GM19328 (cell line): ENCODE data around the gene SMG6.
"Not testable (repeated sequence)": the region's sequence is repeated elsewhere in the genome, so short reads cannot be mapped to it uniquely, and the experiment has no call there.

Experiments
- ATAC-seq: cut with Tn5 transposase; IDR thresholded peaks from one replicate; pipeline ENCODE4 v1.9.1; 2021; ENCODE audit warnings: mild to moderate bottlenecking, moderate library complexity; ENCODE audit not compliant: unreplicated experiment

The SMG6 gene

DNA sequence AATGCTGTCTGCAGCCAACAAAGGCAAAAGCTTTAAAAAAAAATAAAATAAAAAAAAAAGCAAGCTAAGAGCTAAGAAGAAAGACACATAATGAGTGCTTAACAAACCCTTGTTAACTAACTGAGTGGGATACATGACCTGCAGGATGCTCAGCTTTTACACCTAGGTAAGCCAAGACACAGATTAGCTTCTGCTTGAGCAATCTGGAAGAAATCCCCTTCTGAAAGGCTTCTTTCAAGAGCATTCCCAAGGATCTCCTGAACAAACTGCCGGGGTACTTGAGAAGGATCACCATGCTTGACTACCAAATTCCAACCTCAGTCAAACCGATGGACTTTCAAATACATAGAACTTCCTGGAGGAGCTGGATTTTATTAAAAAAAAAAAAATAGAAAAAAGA lies 92.9 kb downstream of the SMG6 start:
- no peak for ATAC-seq

DNA sequence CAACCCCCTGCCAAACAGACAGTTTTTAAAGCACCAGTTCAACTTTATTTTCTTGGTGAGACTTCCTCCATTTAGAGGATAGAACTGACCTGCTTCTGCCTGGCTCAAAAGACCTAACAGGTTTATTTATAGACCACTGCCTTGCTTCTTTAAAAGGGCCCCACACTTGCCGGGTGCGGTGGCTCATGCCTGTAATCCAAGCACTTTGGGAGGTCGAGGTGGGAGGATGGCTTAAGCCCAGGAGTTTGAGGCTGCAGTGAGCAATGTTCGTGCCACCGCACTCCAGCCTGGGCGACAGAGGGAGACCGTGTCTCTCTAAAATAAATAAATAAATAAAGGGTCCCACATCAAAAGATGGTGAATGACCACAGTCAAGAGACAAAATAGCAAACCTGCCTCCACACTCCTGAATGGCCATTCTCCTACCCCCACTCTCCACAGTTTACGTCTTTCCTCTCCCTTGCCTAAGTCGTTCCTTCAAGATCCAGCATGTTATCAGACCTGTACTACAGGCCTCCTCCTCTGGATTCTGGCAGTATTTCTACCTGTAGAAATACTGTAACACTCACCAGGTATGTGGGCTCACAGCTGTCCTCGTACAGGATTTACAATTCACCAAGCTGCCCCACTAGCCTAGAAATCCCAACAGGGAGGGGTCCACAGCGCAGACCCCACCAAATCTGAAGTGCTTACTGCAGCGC lies 95.6 kb downstream of the SMG6 start:
- no peak for ATAC-seq

DNA sequence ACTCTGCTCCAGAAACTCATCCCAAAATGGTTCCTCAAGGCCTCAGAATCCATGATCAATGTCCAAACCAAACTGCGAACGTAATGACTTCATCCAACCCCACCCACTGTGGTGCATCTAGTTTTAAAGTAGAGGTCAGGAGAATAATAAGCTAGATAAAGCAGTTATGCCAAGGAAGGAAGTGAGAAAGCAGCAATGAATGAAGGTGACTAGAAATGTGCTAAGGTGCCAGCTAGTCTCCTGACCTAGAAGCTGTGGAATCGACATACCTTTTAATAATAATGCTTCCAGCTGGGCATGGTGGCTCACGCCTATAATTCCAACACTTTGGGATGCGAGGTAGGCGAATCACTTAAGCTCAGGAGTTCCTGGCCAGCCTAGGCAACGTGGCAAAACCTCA lies 99.2 kb downstream of the SMG6 start:
- ATAC-seq, result no peak

DNA sequence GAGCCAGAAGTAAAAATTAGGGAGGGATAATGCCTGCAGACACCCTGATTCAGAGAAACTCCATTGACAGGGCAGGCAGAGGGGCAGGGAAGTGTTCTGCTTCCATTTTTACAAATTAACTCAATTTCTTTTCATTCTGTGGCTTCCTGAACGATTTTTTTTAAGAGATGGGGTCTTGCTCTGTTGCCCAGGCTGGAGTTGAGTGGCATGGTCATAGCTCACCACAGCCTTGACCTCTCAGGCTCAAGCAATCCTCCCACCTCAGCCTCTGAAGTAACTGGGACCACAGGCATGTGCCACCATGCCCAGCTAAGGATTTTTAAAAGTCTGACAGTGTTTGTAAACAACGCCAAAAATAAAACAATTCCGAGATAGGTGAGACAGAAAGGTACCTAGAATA lies 99.8 kb downstream of the SMG6 start:
- ATAC-seq, result no peak

DNA sequence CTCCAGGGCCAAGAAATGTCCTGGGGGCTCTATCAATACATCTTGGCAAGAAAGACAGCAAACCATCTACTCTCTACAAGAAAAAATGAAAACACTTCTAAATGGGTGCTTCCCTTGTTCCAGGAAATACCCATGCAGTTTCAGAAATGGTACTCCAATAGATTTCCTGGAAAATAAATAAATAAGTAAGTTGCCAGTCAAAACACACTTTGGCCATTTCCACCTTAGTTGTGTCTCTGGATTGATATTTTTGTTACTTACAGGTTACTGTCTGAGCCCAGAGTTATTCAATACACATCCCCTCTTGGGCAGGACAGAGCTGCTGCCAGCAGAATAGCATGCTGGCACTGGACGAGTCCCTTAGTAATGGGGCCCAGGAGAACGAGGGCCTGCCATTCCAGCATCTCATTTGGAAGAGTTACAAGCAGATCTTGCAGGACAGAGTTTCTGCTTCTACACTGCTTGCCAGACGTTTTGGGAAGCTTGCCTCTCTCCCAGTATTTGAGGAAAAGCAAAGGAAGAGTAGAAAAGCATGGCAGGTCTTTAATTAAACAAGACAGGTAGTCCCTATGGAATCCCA lies 100.5 kb downstream of the SMG6 start:
- ATAC-seq, result no peak

DNA sequence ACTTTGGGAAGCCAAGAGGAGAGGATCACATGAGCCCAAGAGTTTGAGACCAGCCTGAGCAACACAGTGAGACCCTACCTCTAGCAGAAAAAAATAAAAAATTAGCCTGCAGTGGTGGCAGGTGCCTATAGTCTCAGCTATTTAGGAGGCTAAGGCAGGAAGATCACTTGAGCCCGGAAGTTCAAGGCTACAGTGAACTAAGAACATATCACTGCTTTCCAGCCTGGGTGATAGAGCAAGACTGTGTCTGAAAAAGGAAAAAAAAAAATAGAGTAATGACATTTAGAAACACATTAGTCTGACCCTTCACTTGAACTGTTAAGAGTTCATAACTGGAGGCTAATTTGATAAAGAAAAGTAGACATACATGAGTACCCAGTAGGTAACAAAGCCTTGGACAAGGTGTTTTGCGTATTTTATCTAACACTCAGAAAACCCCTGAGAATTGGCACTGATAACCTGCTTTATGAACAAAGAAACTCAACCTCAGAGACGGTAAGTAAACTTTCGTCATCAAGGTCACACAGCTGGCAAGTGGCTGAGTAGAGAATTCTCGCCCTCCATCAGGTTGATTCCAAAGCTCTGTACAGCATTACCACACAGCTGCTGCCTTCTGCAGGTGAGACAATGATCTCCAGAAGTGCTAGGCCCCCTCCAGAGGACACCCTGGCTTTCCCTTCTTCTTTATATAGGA lies 101.1 kb downstream of the SMG6 start:
- no peak for ATAC-seq

DNA sequence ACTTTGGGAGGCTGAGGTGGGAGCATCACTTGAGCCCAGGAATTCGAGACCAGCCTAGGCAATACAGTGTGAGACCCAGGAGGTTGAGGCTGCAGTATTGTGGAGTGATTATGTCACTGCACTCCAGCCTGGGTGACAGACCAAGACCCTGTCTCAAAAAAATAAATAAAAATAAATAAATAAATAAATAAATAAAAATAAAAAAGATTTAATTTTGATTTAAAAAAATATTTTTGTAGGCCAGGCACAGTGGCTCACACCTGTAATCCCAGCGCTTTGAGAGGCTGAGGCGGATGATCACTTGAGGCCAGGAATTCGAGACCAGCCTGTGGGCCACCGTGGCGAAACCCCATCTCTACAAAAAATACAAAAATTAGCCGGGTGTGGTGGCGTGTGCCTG lies 104.2 kb downstream of the SMG6 start:
- ATAC-seq, result not testable (repeated sequence)

DNA sequence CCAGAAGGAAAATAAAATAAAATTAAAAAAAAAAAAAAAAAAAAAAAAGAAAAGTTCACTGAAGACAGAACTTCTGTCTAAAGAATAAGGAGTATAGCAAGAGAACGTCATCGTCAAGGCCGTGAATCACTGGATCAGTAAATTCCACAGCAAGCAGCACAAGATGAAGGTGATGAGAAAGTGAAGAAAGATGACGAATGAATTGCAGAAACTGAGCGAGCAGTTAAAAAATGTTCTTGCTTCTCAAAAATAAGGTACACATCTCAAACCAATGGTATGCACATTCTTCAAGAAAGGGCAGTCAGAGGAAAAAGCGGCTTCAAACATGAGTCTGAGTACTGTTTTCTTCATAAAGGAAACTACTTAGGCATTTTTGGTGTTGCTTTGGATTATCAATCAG lies 104.7 kb downstream of the SMG6 start:
- ATAC-seq, result no peak

DNA sequence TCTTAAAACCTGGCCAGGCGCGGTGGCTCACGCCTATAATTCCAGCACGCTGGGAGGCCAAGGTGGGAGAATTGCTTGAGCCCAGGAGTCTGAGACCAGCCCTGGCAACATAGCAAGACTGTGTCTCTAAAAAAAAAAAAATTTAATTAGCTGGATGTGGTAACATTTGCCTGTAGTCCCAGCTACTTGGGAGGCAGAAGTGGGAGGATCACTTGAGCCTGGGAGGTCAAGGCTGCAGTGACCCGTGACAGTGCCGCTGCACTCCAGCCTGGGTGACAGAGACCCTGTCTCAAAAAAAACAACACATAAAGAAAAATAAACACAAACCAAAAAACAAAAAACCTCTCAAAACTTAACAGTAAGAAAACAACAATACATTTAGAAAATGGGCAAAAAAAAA lies 106.3 kb downstream of the SMG6 start:
- no peak for ATAC-seq

DNA sequence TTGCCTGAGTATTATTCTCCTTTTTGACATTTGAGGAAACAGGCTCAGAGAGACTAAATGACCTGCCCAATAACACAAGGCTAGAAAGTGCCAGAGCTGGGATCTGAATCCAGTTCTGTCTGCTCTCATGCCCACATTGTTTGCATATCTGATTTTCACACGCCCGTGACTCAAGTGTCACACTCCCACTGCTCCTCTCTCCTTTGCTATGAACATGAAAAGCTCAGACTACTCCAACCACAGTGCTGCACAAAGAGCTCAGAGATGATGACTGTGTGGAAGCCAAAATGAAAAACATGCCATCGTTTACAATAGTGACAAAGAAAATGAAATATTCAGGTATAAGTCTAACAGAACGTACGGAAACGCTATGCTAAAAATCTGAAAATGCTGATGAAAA lies 107.9 kb downstream of the SMG6 start:
- no peak for ATAC-seq

DNA sequence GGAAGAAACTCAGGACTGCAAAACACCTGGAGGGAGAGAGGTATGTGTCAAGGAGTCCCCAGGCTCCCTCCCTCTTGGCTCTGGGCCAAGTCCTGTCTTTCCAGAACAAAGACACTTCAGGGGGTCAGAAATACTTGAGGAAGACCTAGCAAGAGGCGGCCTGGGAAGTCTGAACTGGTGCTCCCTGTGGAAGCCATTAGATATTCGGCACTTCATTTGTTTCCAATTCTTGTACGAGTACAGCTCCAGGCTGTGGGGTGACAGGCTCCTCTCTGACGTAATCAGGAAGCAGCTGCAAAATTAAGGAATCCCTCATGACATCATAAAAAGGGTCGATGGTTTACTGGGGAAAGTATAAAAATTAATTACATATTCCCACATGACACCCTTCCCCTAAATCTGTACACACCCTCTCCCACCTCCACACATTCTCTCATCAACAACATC lies 108.7 kb downstream of the SMG6 start:
- no peak for ATAC-seq

DNA sequence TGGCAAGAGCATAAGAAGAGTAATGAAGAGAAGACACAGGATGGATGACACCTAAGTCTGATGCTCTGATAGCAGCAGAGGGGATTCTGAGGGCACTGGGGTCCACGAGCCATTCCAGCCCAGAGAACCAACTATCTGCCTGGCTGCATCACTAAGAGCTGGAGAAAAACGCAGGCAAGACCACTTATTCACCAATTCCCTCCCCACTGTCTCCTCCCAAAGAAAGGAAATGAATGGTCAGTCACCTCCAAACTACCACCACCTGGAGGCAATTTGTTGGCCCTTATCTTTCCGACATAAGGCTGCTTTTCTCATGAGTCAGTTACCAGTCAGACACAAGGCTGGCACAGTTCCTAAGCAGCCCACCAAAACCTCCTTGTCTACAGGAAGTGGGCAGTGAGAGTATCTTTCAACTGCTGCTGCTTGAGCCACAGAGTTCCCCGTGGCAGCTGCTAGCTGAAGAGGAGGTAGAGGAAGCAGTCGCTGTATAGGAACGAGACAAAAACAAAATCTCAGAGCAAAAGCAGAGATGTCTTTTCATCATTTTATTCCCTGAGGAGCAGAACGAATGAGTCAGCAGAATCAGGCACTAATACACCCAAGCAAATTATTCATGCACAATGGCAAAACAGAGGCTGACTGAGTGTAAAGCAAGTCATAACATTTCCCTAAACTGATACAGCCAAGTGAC lies 111.1 kb downstream of the SMG6 start:
- no peak for ATAC-seq

DNA sequence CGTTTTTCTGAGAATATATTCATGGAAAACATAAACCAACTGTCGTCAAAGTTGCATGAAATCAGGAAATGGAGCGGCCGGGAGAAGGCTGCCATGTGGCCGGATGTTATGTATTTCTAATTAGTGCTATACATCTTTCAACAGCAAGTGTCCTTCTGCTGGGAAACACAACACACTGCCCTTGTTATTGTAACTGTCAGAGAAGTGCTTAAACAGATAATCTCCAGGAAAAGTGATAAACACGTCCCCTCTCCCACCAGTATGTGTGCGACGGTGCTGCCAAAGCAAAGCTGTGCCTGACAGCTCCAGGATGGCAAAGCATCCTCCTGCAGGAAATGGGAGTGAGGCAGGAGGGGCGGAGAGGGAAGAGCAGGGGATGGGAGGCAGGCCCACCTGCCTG lies 111.8 kb downstream of the SMG6 start:
- no peak for ATAC-seq

DNA sequence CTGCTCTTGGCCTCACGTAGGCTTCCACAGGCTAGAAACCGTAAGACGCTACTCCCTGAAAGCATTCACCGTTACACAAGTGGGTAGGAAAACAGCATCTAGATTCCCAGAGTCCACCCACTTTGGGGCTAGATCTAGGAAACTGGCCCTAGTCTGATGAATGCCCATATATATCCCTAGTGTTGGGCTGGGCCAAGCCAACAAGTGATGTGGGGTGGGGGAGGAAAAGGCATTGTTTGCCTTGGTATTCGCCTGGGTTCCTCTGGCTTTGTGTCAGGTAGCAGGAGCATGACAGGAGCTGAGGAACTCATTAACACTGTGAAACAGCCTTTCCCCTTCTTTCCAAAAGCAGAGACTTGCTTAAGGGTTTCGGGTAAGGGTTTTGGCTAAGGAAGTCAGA lies 112.4 kb downstream of the SMG6 start:
- no peak for ATAC-seq

DNA sequence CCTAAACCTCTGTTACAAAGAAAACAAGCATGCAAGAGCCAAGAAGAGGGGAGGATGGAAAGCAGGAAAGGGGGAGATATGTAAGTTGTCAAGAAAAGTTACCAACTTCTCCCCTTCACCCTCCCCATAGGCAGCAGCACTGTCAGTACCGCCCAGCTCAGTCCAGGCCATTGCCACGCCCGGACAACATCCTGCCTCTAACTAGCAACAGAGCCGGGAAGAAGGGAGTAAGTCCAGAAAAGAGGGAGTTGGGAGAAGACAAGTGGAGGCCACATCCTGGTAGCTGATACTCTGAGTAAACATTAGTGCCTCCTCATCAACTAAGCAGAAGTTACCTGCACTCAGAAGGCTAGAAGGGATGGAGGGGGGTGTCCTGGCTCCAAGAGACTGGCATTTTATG lies 113.6 kb downstream of the SMG6 start:
- ATAC-seq, result no peak

DNA sequence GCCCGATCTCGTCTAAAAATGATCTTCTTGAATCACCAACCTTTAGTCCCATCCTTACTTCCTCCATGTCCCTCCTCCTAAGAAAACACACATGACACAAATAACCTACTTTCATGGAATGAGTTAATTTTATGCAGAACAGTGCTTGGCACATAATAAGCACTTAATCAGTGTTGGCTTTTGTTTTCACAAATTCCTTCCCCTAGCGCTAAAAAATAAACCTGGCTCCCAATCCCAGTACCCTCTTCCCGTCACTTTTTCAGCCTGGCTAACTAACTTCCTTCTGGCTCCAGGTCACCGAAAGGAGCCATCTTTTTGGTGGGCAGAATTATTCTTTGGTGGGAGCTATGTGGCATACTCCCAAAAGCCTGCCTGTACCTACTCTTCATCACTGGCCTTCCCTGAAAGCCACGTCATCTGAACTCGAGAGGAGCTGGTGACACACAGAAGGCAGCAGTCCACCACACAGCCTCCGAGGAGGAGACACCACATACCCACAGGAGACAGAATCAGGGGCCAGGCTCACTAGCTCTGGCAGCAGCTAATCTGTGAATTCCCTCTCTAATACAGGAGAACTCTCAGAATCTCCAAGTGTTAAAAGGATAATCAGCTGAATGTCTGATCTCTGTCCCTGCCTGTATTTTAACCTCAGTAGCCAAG lies 114.5 kb downstream of the SMG6 start:
- no peak for ATAC-seq

DNA sequence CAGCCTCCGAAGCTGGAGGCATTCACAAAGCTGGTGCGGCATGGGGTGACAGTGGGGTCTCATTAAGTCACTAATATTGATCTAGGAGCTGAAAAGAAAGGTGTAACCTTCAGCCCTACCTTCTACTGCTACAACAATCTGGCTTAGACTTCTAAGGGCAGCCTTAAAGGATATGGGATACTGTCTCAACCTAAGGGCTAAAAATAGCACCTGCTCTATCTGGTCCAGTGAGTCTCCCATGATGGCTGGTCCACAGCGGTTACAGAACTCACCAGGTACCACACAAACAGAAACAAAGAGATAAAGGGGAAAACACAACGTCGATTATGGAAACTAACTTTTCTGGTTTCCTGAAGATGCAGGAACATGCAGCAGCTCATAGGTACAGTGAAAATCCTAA lies 115.8 kb downstream of the SMG6 start:
- ATAC-seq, result no peak

DNA sequence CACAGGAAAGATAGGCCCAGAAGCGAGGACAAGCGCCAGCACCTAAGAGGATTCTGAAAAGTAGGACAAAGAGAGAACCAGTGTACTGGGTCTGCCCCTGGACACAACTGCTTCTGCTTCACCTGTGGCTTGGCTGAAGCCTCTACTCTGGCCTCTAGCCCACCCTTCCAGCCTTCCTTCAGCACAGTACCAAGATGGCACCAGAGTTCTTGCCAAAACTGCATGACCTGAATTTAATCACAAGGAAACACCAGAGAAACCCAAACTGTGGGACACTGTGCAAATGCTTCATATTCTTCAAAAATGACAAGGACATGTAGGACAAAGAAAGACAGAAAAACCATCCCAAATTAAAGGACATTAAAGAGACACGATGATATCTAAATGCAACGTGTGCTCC lies 116.6 kb downstream of the SMG6 start:
- no peak for ATAC-seq

DNA sequence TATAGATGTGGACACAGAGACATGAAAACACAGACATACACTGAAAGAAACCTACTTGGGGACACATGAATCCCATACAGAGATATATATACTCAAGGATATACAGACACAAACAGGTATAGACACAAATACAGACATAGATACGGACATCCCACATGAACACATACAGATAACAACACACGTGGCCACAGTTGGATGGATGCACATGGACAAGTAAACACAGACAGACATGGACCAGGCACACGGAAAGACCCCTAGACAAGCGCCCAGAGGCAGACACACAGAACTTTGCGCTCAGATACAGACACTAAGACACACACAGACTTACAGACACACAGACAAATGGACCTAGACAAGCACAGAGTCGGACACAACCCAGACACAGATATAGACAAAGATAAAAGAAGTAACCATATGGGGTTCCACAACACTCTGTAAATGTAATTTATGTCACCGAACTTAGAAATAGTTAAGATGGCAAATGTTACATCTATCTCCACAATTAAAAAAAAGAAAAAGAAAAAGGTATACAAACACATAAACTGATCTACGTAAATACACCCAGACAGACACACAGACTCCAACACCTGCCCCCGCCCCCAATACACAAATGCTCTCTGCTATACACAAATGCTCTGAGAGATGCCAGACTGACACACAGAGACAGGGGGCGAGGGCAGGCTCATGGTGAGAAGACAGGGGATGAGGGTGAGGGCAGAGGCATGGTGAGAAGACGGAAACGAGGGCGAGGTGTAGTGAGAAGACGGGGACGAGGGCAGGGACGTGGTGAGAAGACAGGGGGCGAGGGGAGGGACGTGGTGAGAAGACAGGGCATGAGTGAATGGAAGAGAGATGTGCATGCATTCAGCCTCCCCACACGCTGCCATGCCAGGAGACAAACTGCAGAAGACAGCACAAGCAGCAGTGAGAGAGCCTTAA lies 118.3 kb downstream of the SMG6 start:
- no peak for ATAC-seq

DNA sequence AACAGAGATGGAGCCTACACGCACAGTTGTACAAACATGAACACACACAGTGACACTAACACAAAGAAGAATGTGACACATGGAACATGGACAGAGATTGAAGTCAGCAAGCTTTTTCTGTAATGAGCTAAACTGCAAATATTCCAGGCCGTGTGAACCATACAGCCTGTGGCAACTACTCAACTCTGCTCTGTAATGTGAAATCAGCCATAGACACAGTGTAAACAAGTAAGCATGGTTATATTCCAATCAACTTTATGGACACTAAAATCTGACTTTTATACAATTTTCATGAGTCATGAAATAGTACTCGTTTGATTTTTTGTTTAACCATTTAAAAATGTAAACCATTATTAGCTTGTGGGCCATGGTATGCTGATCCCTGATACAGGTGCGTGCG lies 120.2 kb downstream of the SMG6 start:
- no peak for ATAC-seq
